Measurements from ENCODE around the gene QPRT.
"Not testable (repeated sequence)": the region's sequence is repeated elsewhere in the genome, so short reads cannot be mapped to it uniquely, and the experiment has no call there.

DNA sequence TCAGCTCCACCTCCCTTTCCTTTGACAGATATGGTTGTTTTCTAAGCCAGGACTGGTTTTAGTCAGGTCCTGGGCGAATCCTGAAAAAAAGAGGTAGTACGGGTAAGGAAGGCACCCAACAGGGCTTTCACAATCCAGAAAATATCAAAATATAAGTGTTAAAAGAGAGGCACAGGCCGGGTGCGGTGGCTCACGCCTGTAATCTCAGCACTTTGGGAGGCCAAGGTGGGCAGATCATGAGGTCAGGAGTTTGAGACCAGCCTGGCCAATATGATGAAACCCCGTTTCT lies 11.7 kb upstream of the QPRT start:
- not testable (repeated sequence) for TF ChIP-seq POLR2AphosphoS5 (IDR thresholded peaks at IDR 0.05; ENCODE audit: low read depth, low read length); REST (IDR thresholded peaks at IDR 0.05; ENCODE audit: insufficient read depth in 1 of 2, low read depth in 2 of 2, low read length in 1 of 2)
- TF ChIP-seq, protein P1, sequence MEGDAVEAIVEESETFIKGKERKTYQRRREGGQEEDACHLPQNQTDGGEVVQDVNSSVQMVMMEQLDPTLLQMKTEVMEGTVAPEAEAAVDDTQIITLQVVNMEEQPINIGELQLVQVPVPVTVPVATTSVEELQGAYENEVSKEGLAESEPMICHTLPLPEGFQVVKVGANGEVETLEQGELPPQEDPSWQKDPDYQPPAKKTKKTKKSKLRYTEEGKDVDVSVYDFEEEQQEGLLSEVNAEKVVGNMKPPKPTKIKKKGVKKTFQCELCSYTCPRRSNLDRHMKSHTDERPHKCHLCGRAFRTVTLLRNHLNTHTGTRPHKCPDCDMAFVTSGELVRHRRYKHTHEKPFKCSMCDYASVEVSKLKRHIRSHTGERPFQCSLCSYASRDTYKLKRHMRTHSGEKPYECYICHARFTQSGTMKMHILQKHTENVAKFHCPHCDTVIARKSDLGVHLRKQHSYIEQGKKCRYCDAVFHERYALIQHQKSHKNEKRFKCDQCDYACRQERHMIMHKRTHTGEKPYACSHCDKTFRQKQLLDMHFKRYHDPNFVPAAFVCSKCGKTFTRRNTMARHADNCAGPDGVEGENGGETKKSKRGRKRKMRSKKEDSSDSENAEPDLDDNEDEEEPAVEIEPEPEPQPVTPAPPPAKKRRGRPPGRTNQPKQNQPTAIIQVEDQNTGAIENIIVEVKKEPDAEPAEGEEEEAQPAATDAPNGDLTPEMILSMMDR (IDR thresholded peaks at IDR 0.05): not testable (repeated sequence)
